Esophagus squamous epithelium (tissue), 4 donors: ENCODE measurements around the gene RBMX.

ENCODE experiments used
- CTCF ChIP-seq, 6 experiments: fragments of 450-650 bp in 4 of 6; fragments of 200-600 bp in 2 of 6; sonication (generic) in 2 of 6; IDR thresholded peaks; one replicate each; pipeline ENCODE4 v1.5.1; 2016 to 2019; ENCODE audit warnings: antibody characterized with exemption in 6 of 6, mild to moderate bottlenecking in 4 of 6, moderate library complexity in 4 of 6
- POLR2A ChIP-seq, 4 donors: fragments of 450-650 bp; IDR thresholded peaks; one replicate each; pipeline ENCODE4 v1.6.1; 2017; ENCODE audit warnings: antibody characterized with exemption in 4 of 4, mild to moderate bottlenecking in 4 of 4, moderate library complexity in 3 of 4

GRCh38 chrX:136856050-136856449 lies 24.5 kb downstream of the RBMX start:
- TF ChIP-seq CTCF (IDR thresholded peaks at IDR 0.05): no peak
- no peak for TF ChIP-seq POLR2A (IDR thresholded peaks at IDR 0.05)
